Measurements from ENCODE around the gene KAZN.

The KAZN gene

DNA sequence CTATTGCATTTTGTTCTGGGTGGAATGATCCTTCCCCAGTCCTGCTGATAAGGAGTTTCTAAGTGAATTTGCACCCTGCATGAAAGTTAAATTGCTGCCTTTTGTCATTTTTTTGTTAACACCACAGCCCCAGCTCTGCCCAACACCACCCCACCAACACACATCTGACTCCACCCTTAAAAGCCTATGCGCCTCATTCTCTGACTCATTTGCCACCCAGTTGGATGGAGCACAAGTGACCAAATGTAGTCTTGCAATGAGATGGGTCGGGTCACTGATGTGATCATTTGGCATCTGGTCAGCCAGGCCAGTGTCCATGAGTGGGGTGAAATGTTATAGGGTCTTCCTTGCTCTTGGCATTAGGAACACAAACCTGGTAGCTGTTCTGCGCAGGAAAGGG is 256.8 kb downstream of the KAZN start:
- no peak overlapping the region for H3K18ac ChIP-seq (ENCODE audit: low read depth in 1 of 2, low read length in 2 of 2)
- no peak overlapping the region for H3K23ac ChIP-seq (ENCODE audit: low read length in 2 of 2)
- H2BK15ac ChIP-seq (ENCODE audit: low read depth, poor library complexity, severe bottlenecking): no peak overlapping the region
- H3K27ac ChIP-seq (ENCODE audit: low read length, poor library complexity, severe bottlenecking): no peak overlapping the region
- H3K4ac ChIP-seq (ENCODE audit: low read depth in 1 of 2, low read length in 2 of 2): no peak overlapping the region
- no peak overlapping the region for H3K9ac ChIP-seq (ENCODE audit: low read length)
- H3K79me1 ChIP-seq (replicated peaks; ENCODE audit: low read length, poor library complexity, severe bottlenecking): no peaks in the 10 kb centered on the region
- H2AK5ac ChIP-seq (ENCODE audit: low read length, severe bottlenecking): no peak overlapping the region
- H4K91ac ChIP-seq (ENCODE audit: low read length): no peak overlapping the region
- H2BK12ac ChIP-seq (ENCODE audit: low read length in 2 of 2): no peak overlapping the region
- 83% methylated on average over 3 of the region's 3 CpGs for WGBS
- no peaks in the 10 kb centered on the region for H3K4me1 ChIP-seq (ENCODE audit: control insufficient read depth, insufficient read depth, low read depth, low read length)
- H3K36me3 ChIP-seq (ENCODE audit: control insufficient read depth in 1 of 2, insufficient read depth in 2 of 2, low read depth in 1 of 2, low read length in 2 of 2): no peaks in the 10 kb centered on the region
- H3K4me2 ChIP-seq (ENCODE audit: low read length, poor library complexity, severe bottlenecking): no peak overlapping the region
- DNase-seq: no peak
- H3K14ac ChIP-seq (ENCODE audit: low read length in 2 of 2): no peak overlapping the region
- no peak overlapping the region for H2AFZ ChIP-seq (ENCODE audit: low read depth, low read length)
- peaks cover 0 to 10% of the 10 kb centered on the region in 2 experiments for H3K27me3 ChIP-seq (ENCODE audit: control insufficient read depth in 1 of 2, insufficient read depth in 1 of 2, low read length in 2 of 2)
- H3K4me3 ChIP-seq (ENCODE audit: insufficient read depth in 1 of 2, low read depth in 1 of 2, low read length in 2 of 2): no peak overlapping the region
- no peak overlapping the region for H4K8ac ChIP-seq (ENCODE audit: low read length)
- no peak overlapping the region for H2BK120ac ChIP-seq (ENCODE audit: low read depth, low read length)
- no peaks in the 10 kb centered on the region for H3K9me3 ChIP-seq (ENCODE audit: control insufficient read depth, low read length)
- no peak overlapping the region for H2BK5ac ChIP-seq (ENCODE audit: low read depth, low read length, poor library complexity, severe bottlenecking)

DNA sequence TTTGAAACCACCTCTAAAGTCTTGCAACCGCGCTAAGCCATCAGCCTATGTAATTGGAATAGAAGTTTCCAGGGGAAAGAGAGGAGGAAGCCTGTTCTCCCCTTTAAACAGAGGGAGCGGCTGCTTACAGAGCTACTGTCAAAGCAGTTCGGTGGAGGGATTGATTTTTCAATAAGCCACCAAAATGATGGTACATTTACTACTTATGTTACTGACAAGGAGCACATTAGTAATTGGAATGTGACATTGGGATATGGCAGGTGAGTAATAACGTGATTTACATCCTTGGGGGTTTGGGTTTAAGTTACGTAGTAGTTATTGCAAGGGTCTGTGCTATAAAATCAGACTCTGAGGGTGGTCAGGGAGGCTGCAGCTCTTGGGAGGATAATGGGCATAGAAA is 257.3 kb downstream of the KAZN start:
- H2AK5ac ChIP-seq (ENCODE audit: low read length, severe bottlenecking): no peak overlapping the region
- peaks cover 0 to 10% of the 10 kb centered on the region in 2 experiments for H3K27me3 ChIP-seq (ENCODE audit: control insufficient read depth in 1 of 2, insufficient read depth in 1 of 2, low read length in 2 of 2)
- no peak overlapping the region for H4K8ac ChIP-seq (ENCODE audit: low read length)
- H3K4me1 ChIP-seq (ENCODE audit: control insufficient read depth, insufficient read depth, low read depth, low read length): no peaks in the 10 kb centered on the region
- no peak overlapping the region for H3K4me2 ChIP-seq (ENCODE audit: low read length, poor library complexity, severe bottlenecking)
- H2AFZ ChIP-seq (ENCODE audit: low read depth, low read length): no peak overlapping the region
- H3K18ac ChIP-seq (ENCODE audit: low read depth in 1 of 2, low read length in 2 of 2): no peak overlapping the region
- H3K27ac ChIP-seq (ENCODE audit: low read length, poor library complexity, severe bottlenecking): no peak overlapping the region
- H3K9me3 ChIP-seq (ENCODE audit: control insufficient read depth, low read length): no peaks in the 10 kb centered on the region
- no peak for DNase-seq
- H3K9ac ChIP-seq (ENCODE audit: low read length): no peak overlapping the region
- H3K4me3 ChIP-seq (ENCODE audit: insufficient read depth in 1 of 2, low read depth in 1 of 2, low read length in 2 of 2): no peak overlapping the region
- no peak overlapping the region for H2BK15ac ChIP-seq (ENCODE audit: low read depth, poor library complexity, severe bottlenecking)
- H3K23ac ChIP-seq (ENCODE audit: low read length in 2 of 2): no peak overlapping the region
- no peak overlapping the region for H2BK12ac ChIP-seq (ENCODE audit: low read length in 2 of 2)
- no peak overlapping the region for H4K91ac ChIP-seq (ENCODE audit: low read length)
- no peak overlapping the region for H2BK5ac ChIP-seq (ENCODE audit: low read depth, low read length, poor library complexity, severe bottlenecking)
- no peak overlapping the region for H3K14ac ChIP-seq (ENCODE audit: low read length in 2 of 2)
- no peak overlapping the region for H3K4ac ChIP-seq (ENCODE audit: low read depth in 1 of 2, low read length in 2 of 2)
- no peaks in the 10 kb centered on the region for H3K36me3 ChIP-seq (ENCODE audit: control insufficient read depth in 1 of 2, insufficient read depth in 2 of 2, low read depth in 1 of 2, low read length in 2 of 2)
- no peak overlapping the region for H2BK120ac ChIP-seq (ENCODE audit: low read depth, low read length)
- WGBS: 91% methylated on average over 5 of the region's 6 CpGs
- H3K79me1 ChIP-seq (replicated peaks; ENCODE audit: low read length, poor library complexity, severe bottlenecking): no peaks in the 10 kb centered on the region

DNA sequence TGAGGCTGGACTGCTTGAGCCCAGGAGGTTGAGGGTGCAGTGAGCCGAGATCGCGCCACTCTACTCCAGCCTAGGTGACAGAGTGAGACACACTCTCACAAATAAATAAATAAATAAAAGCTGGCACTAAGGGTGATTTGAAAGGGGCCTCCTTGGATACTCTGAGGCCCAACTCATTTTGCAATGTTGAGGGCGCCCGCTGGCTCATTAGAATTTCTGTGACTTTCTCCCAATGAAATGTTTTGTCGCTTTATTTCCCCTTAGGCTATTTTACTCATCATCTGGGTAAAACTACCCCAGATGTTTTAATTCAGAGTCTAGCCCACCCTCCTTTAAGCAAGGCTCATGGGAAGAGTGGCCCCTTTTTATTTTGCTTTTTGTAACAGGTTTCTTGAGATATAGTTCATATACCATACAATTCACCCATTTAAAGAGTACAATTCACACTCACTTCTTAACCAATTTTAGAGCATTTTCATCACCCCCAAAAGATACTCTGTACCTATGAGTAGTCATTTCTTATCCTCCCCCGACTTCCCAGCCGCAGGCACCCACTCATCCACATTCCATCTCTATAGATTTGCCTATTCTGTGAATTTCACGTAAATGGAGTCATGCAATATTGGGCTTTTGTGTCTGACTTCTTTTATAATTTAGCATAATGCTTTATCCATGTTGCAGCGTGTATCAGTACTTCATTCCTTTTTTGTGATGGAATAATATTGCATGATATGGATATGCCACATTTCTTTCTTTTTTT is 259.1 kb downstream of the KAZN start:
- Histone ChIP-seq H2BK5ac (ENCODE audit: low read depth, low read length, poor library complexity, severe bottlenecking) (no peak overlapping the region), H4K91ac (ENCODE audit: low read length) (no peak overlapping the region), H2AK5ac (ENCODE audit: low read length, severe bottlenecking) (no peak overlapping the region), H3K9ac (ENCODE audit: low read length) (no peak overlapping the region), H2BK12ac (ENCODE audit: low read length in 2 of 2) (no peak overlapping the region), H2BK15ac (ENCODE audit: low read depth, poor library complexity, severe bottlenecking) (no peak overlapping the region), H2BK120ac (ENCODE audit: low read depth, low read length) (no peak overlapping the region), H3K23ac (ENCODE audit: low read length in 2 of 2) (no peak overlapping the region), H3K4ac (ENCODE audit: low read depth in 1 of 2, low read length in 2 of 2) (no peak overlapping the region), H3K4me2 (ENCODE audit: low read length, poor library complexity, severe bottlenecking) (no peak overlapping the region), H3K4me3 (ENCODE audit: insufficient read depth in 1 of 2, low read depth in 1 of 2, low read length in 2 of 2) (no peak overlapping the region), H3K14ac (ENCODE audit: low read length in 2 of 2) (no peak overlapping the region), H3K27ac (ENCODE audit: low read length, poor library complexity, severe bottlenecking) (no peak overlapping the region), H3K79me1 (replicated peaks; ENCODE audit: low read length, poor library complexity, severe bottlenecking) (no peaks in the 10 kb centered on the region), H3K18ac (ENCODE audit: low read depth in 1 of 2, low read length in 2 of 2) (no peak overlapping the region), H3K27me3 (ENCODE audit: control insufficient read depth in 1 of 2, insufficient read depth in 1 of 2, low read length in 2 of 2) (peaks cover 0 to 10% of the 10 kb centered on the region in 2 experiments), H3K36me3 (ENCODE audit: control insufficient read depth in 1 of 2, insufficient read depth in 2 of 2, low read depth in 1 of 2, low read length in 2 of 2) (no peaks in the 10 kb centered on the region), H3K4me1 (ENCODE audit: control insufficient read depth, insufficient read depth, low read depth, low read length) (no peaks in the 10 kb centered on the region), H4K8ac (ENCODE audit: low read length) (no peak overlapping the region), H2AFZ (ENCODE audit: low read depth, low read length) (no peak overlapping the region), H3K9me3 (ENCODE audit: control insufficient read depth, low read length) (no peaks in the 10 kb centered on the region)
- WGBS: 100% methylated on average over 3 of the region's 10 CpGs
- no peak for DNase-seq

DNA sequence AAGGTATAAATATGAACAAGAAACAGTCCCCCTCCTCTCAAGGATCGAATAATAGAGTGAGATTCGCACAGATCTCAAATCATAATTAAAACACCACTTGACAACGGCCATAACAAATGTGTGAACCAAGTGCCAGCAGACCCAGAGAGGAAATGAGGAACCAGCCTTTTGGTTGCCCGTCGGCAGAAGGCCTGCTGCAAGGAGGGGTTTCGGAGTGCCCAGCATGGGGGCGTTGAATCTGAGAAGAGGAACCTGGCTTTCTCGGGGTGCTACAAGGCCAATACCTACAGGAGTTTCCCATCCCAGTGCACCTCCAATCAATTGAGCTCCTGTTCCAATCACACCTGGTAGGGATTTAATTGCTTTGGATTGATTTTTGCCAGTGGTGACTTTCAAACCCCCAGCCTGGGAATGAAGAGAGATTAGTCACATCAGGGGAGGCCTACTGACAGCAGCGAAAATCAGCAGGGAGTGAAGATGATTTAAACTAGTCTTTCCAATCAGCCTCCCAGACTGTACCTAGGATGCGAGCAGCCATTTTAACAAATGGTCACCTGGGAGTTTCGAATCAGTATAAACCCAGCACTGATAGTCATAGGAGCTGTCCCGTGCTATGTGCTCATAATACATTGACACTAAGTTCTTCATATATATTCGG is 263.8 kb downstream of the KAZN start:
- Histone ChIP-seq H4K8ac (ENCODE audit: low read length) (no peak overlapping the region), H3K4me2 (ENCODE audit: low read length, poor library complexity, severe bottlenecking) (no peak overlapping the region), H3K14ac (ENCODE audit: low read length in 2 of 2) (no peak overlapping the region), H2BK15ac (ENCODE audit: low read depth, poor library complexity, severe bottlenecking) (no peak overlapping the region), H2AFZ (ENCODE audit: low read depth, low read length) (no peak overlapping the region), H3K4me1 (ENCODE audit: control insufficient read depth, insufficient read depth, low read depth, low read length) (no peaks in the 10 kb centered on the region), H3K27me3 (ENCODE audit: control insufficient read depth in 1 of 2, insufficient read depth in 1 of 2, low read length in 2 of 2) (peaks cover 4 to 8% of the 10 kb centered on the region in 2 experiments), H3K4me3 (ENCODE audit: insufficient read depth in 1 of 2, low read depth in 1 of 2, low read length in 2 of 2) (no peak overlapping the region), H3K18ac (ENCODE audit: low read depth in 1 of 2, low read length in 2 of 2) (no peak overlapping the region), H4K91ac (ENCODE audit: low read length) (no peak overlapping the region), H2BK120ac (ENCODE audit: low read depth, low read length) (no peak overlapping the region), H3K9me3 (ENCODE audit: control insufficient read depth, low read length) (no peaks in the 10 kb centered on the region), H2BK12ac (ENCODE audit: low read length in 2 of 2) (no peak overlapping the region), H3K27ac (ENCODE audit: low read length, poor library complexity, severe bottlenecking) (no peak overlapping the region), H2AK5ac (ENCODE audit: low read length, severe bottlenecking) (no peak overlapping the region), H2BK5ac (ENCODE audit: low read depth, low read length, poor library complexity, severe bottlenecking) (no peak overlapping the region), H3K79me1 (replicated peaks; ENCODE audit: low read length, poor library complexity, severe bottlenecking) (no peaks in the 10 kb centered on the region), H3K23ac (ENCODE audit: low read length in 2 of 2) (no peak overlapping the region), H3K9ac (ENCODE audit: low read length) (no peak overlapping the region), H3K4ac (ENCODE audit: low read depth in 1 of 2, low read length in 2 of 2) (no peak overlapping the region), H3K36me3 (ENCODE audit: control insufficient read depth in 1 of 2, insufficient read depth in 2 of 2, low read depth in 1 of 2, low read length in 2 of 2) (no peaks in the 10 kb centered on the region)
- no peak for DNase-seq
- WGBS: 69% methylated on average over 10 of the region's 13 CpGs
